ENCODE data around the gene HDAC4.

The HDAC4 gene

GRCh38 chr2:239081622-239082021 is 319.2 kb downstream of the HDAC4 start:
- Histone ChIP-seq H3K27me3 (no peaks in the 10 kb centered on the region), H3K4me1 (ENCODE audit: control insufficient read depth in 1 of 2, insufficient read depth in 1 of 2, low read depth in 1 of 2, low read length in 1 of 2) (no peaks in the 10 kb centered on the region), H3K4me3 (ENCODE audit: low read depth in 1 of 2, low read length in 1 of 2) (no peak overlapping the region), H3K27ac (no peak overlapping the region), H3K9me3 (no peaks in the 10 kb centered on the region), H3K36me3 (peaks cover 92% of the 10 kb centered on the region)
- TF ChIP-seq CTCF (IDR thresholded peaks at IDR 0.05): no peak

- peaks cover 93% of the 10 kb centered on the region for H3K36me3 ChIP-seq
Observed at GRCh38 chr2:239081046-239081445, 319.8 kb downstream of the HDAC4 start.

GRCh38 chr2:239079671-239080294 is 321.0 kb downstream of the HDAC4 start:
- H3K27ac ChIP-seq: no peak overlapping the region
- H3K27me3 ChIP-seq: no peaks in the 10 kb centered on the region
- no peak for TF ChIP-seq CTCF (IDR thresholded peaks at IDR 0.05)
- H3K36me3 ChIP-seq: peaks cover 100% of the 10 kb centered on the region
- no peak overlapping the region for H3K4me3 ChIP-seq (ENCODE audit: low read depth in 1 of 2, low read length in 1 of 2)
- no peaks in the 10 kb centered on the region for H3K9me3 ChIP-seq
- H3K4me1 ChIP-seq (ENCODE audit: control insufficient read depth in 1 of 2, insufficient read depth in 1 of 2, low read depth in 1 of 2, low read length in 1 of 2): no peaks in the 10 kb centered on the region

More at GRCh38 chr2:239081046-239081445, 319.8 kb downstream of the HDAC4 start:
- Histone ChIP-seq H3K27ac (no peak overlapping the region), H3K4me1 (ENCODE audit: control insufficient read depth in 1 of 2, insufficient read depth in 1 of 2, low read depth in 1 of 2, low read length in 1 of 2) (no peaks in the 10 kb centered on the region), H3K27me3 (no peaks in the 10 kb centered on the region), H3K9me3 (no peaks in the 10 kb centered on the region), H3K4me3 (ENCODE audit: low read depth in 1 of 2, low read length in 1 of 2) (no peak overlapping the region)
- TF ChIP-seq CTCF (IDR thresholded peaks at IDR 0.05): no peak

- no peak for TF ChIP-seq CTCF (IDR thresholded peaks at IDR 0.05)
- no peaks in the 10 kb centered on the region for H3K9me3 ChIP-seq
- no peaks in the 10 kb centered on the region for H3K4me1 ChIP-seq (ENCODE audit: control insufficient read depth in 1 of 2, insufficient read depth in 1 of 2, low read depth in 1 of 2, low read length in 1 of 2)
- H3K27me3 ChIP-seq: no peaks in the 10 kb centered on the region
- peaks cover 100% of the 10 kb centered on the region for H3K36me3 ChIP-seq
- no peak overlapping the region for H3K4me3 ChIP-seq (ENCODE audit: low read depth in 1 of 2, low read length in 1 of 2)
- no peak overlapping the region for H3K27ac ChIP-seq
Observed at GRCh38 chr2:239078128-239078924, 322.5 kb downstream of the HDAC4 start.

- no peak for TF ChIP-seq CTCF (IDR thresholded peaks at IDR 0.05)
- Histone ChIP-seq H3K9me3 (no peaks in the 10 kb centered on the region), H3K4me1 (ENCODE audit: control insufficient read depth in 1 of 2, insufficient read depth in 1 of 2, low read depth in 1 of 2, low read length in 1 of 2) (no peaks in the 10 kb centered on the region), H3K27ac (no peak overlapping the region), H3K36me3 (peaks cover 100% of the 10 kb centered on the region), H3K4me3 (ENCODE audit: low read depth in 1 of 2, low read length in 1 of 2) (no peak overlapping the region), H3K27me3 (no peaks in the 10 kb centered on the region)
Observed at GRCh38 chr2:239077260-239077659, 323.6 kb downstream of the HDAC4 start.
